HEK293 (cell line): ENCODE data around the gene SOCS1.

ENCODE experiments used
- CTCF ChIA-PET: fragments of 350-600 bp; formaldehyde crosslinking; extraction: SDS; loops from one replicate; lab custom pipeline; 2021; ENCODE audit warnings: antibody characterized with exemption; lab: Yijun Ruan, JAX
- POLR2A ChIA-PET: fragments of 300-600 bp; formaldehyde crosslinking; extraction: SDS; loops from one replicate; lab custom pipeline; 2020; ENCODE audit warnings: antibody characterized with exemption, inconsistent platforms; lab: Yijun Ruan, JAX
- H3K27ac ChIP-seq: fragments of 200-500 bp; sonication (Bioruptor generic); 2 replicates; pipeline ENCODE4 v1.5.1; 2014; ENCODE audit warnings: low read depth, low read length, control low read depth, inconsistent platforms; ENCODE audit errors: extremely low read depth
- H3K36me3 ChIP-seq, 2 experiments: fragments of 200-500 bp in 1 of 2; sonication (Bioruptor generic) in 1 of 2; 1 replicate in 1 of 2; 2 replicates in 1 of 2; pipeline ENCODE4 v1.5.1; 2014 to 2017; ENCODE audit warnings: inconsistent platforms in 2 of 2, low read length in 2 of 2; ENCODE audit not compliant: control insufficient read depth in 2 of 2, insufficient read depth in 1 of 2
- H3K4me1 ChIP-seq: fragments of 200-500 bp; sonication (Bioruptor generic); 2 replicates; pipeline ENCODE4 v1.5.1; 2014; ENCODE audit warnings: mild to moderate bottlenecking, low read length, inconsistent platforms; ENCODE audit not compliant: control insufficient read depth, insufficient read depth
- H3K4me3 ChIP-seq: 2 replicates; pipeline ENCODE4 v1.5.1; 2011; ENCODE audit warnings: low read depth, mild to moderate bottlenecking, control low read depth, low read length, moderate library complexity
- H3K9me3 ChIP-seq: fragments of 200-500 bp; sonication (Bioruptor generic); 2 replicates; pipeline ENCODE4 v1.5.1; 2014; ENCODE audit warnings: low read depth, low read length, inconsistent platforms; ENCODE audit not compliant: control insufficient read depth, insufficient read depth
- ATF2 ChIP-seq: fragments of 450-650 bp; formaldehyde crosslinking; IDR thresholded peaks from 2 replicates; pipeline ENCODE4 v1.5.1; 2016; ENCODE audit warnings: missing biosample characterization, missing genetic modification characterization, low read depth
- GLIS2 ChIP-seq: fragments of 450-650 bp; formaldehyde crosslinking; IDR thresholded peaks from 2 replicates; pipeline ENCODE4 v1.5.1; 2016; ENCODE audit warnings: missing biosample characterization, missing genetic modification characterization
- HOXC10 ChIP-seq: sonication (generic); formaldehyde crosslinking; IDR thresholded peaks from 2 replicates; pipeline ENCODE4 v1.8.1; 2023; ENCODE audit warnings: mild to moderate bottlenecking, missing genetic modification reagents
- KLF7 ChIP-seq: fragments of 450-650 bp; formaldehyde crosslinking; IDR thresholded peaks from 2 replicates; pipeline ENCODE4 v1.5.1; 2016; ENCODE audit warnings: missing biosample characterization, missing genetic modification characterization, borderline replicate concordance
- MZF1 ChIP-seq: fragments of 450-650 bp; formaldehyde crosslinking; IDR thresholded peaks from 2 replicates; pipeline ENCODE4 v1.5.1; 2017; ENCODE audit warnings: missing biosample characterization, missing genetic modification characterization, borderline replicate concordance
- TCF7L2 ChIP-seq: IDR thresholded peaks from 2 replicates; pipeline ENCODE4 v1.6.1; 2011; ENCODE audit warnings: low read depth, mild to moderate bottlenecking, inconsistent platforms, low read length, moderate library complexity, borderline replicate concordance
- WT1 ChIP-seq: fragments of 450-650 bp; formaldehyde crosslinking; IDR thresholded peaks from 2 replicates; pipeline ENCODE4 v1.5.1; 2016; ENCODE audit warnings: missing biosample characterization, missing genetic modification characterization
- ZFP69B ChIP-seq: fragments of 450-650 bp; formaldehyde crosslinking; IDR thresholded peaks from 2 replicates; pipeline ENCODE4 v1.5.1; 2016; ENCODE audit warnings: missing biosample characterization, missing genetic modification characterization
- ZNF132 ChIP-seq: fragments of 450-650 bp; formaldehyde crosslinking; IDR thresholded peaks from 2 replicates; pipeline ENCODE4 v1.5.1; 2017; ENCODE audit warnings: missing biosample characterization, missing genetic modification characterization, borderline replicate concordance
- ZNF175 ChIP-seq: fragments of 450-650 bp; formaldehyde crosslinking; IDR thresholded peaks from 2 replicates; pipeline ENCODE4 v1.5.1; 2016; ENCODE audit warnings: missing biosample characterization, missing genetic modification characterization
- ZNF19 ChIP-seq: fragments of 450-650 bp; formaldehyde crosslinking; IDR thresholded peaks from 2 replicates; pipeline ENCODE4; 2016; ENCODE audit warnings: missing biosample characterization, missing genetic modification characterization, low read depth
- ZNF202 ChIP-seq: fragments of 450-650 bp; formaldehyde crosslinking; IDR thresholded peaks from 2 replicates; pipeline ENCODE4 v1.5.1; 2016; ENCODE audit warnings: missing biosample characterization, missing genetic modification characterization, borderline replicate concordance
- ZNF26 ChIP-seq: fragments of 450-650 bp; formaldehyde crosslinking; IDR thresholded peaks from 2 replicates; pipeline ENCODE4 v1.5.1; 2016; ENCODE audit warnings: missing biosample characterization, missing genetic modification characterization
- ZNF274 ChIP-seq, 2 experiments: fragments of 200-500 bp in 1 of 2; fragments of 450-650 bp in 1 of 2; sonication (Bioruptor generic) in 1 of 2; formaldehyde crosslinking in 1 of 2; IDR thresholded peaks; 2 replicates each; pipeline versions ENCODE4 v1.5.1 to v1.6.1; 2014 to 2016; ENCODE audit warnings: borderline replicate concordance in 1 of 2, inconsistent platforms in 1 of 2, low read length in 1 of 2, missing biosample characterization in 1 of 2, missing genetic modification characterization in 1 of 2
- ZNF311 ChIP-seq: fragments of 450-650 bp; formaldehyde crosslinking; IDR thresholded peaks from 2 replicates; pipeline ENCODE4 v1.5.1; 2017; ENCODE audit warnings: missing biosample characterization, missing genetic modification characterization, borderline replicate concordance
- ZNF398 ChIP-seq: fragments of 450-650 bp; formaldehyde crosslinking; IDR thresholded peaks from 2 replicates; pipeline ENCODE4 v1.5.1; 2017; ENCODE audit warnings: missing biosample characterization, missing genetic modification characterization
- ZNF433 ChIP-seq: fragments of 450-650 bp; formaldehyde crosslinking; IDR thresholded peaks from 2 replicates; pipeline ENCODE4 v1.5.1; 2016; ENCODE audit warnings: missing biosample characterization, missing genetic modification characterization, low read depth
- ZNF529 ChIP-seq: fragments of 450-650 bp; formaldehyde crosslinking; IDR thresholded peaks from 2 replicates; pipeline ENCODE4 v1.5.1; 2017; ENCODE audit warnings: missing genetic modification characterization, missing biosample characterization; ENCODE audit not compliant: insufficient replicate concordance
- ZNF585B ChIP-seq: fragments of 450-650 bp; formaldehyde crosslinking; IDR thresholded peaks from 2 replicates; pipeline ENCODE4 v1.5.1; 2016; ENCODE audit warnings: missing biosample characterization, missing genetic modification characterization
- ZNF596 ChIP-seq: fragments of 450-650 bp; IDR thresholded peaks from 2 replicates; pipeline ENCODE4 v1.5.0; 2018; ENCODE audit warnings: missing biosample characterization, mild to moderate bottlenecking, missing genetic modification characterization, moderate library complexity
- ZNF623 ChIP-seq: fragments of 450-650 bp; formaldehyde crosslinking; IDR thresholded peaks from 2 replicates; pipeline ENCODE4 v1.5.1; 2016; ENCODE audit warnings: missing biosample characterization, missing genetic modification characterization
- ZNF624 ChIP-seq: fragments of 450-650 bp; formaldehyde crosslinking; IDR thresholded peaks from 2 replicates; pipeline ENCODE4 v1.5.1; 2017; ENCODE audit warnings: missing biosample characterization, missing genetic modification characterization
- ZNF677 ChIP-seq: fragments of 450-650 bp; IDR thresholded peaks from 2 replicates; pipeline ENCODE4 v1.5.0; 2018; ENCODE audit warnings: missing biosample characterization, mild to moderate bottlenecking, missing genetic modification characterization, moderate library complexity
- ZNF692 ChIP-seq: fragments of 450-650 bp; formaldehyde crosslinking; IDR thresholded peaks from 2 replicates; pipeline ENCODE4 v1.5.1; 2016; ENCODE audit warnings: missing biosample characterization, missing genetic modification characterization
- ZNF747 ChIP-seq: fragments of 450-650 bp; formaldehyde crosslinking; IDR thresholded peaks from 2 replicates; pipeline ENCODE4 v1.5.1; 2016; ENCODE audit warnings: missing biosample characterization, missing genetic modification characterization
- ZNF792 ChIP-seq: fragments of 450-650 bp; formaldehyde crosslinking; IDR thresholded peaks from 2 replicates; pipeline ENCODE4 v1.5.1; 2016; ENCODE audit warnings: missing biosample characterization, missing genetic modification characterization
- ZNF837 ChIP-seq: fragments of 450-650 bp; formaldehyde crosslinking; IDR thresholded peaks from 2 replicates; pipeline ENCODE4 v1.5.1; 2016; ENCODE audit warnings: missing biosample characterization, missing genetic modification characterization

The SOCS1 gene

DNA sequence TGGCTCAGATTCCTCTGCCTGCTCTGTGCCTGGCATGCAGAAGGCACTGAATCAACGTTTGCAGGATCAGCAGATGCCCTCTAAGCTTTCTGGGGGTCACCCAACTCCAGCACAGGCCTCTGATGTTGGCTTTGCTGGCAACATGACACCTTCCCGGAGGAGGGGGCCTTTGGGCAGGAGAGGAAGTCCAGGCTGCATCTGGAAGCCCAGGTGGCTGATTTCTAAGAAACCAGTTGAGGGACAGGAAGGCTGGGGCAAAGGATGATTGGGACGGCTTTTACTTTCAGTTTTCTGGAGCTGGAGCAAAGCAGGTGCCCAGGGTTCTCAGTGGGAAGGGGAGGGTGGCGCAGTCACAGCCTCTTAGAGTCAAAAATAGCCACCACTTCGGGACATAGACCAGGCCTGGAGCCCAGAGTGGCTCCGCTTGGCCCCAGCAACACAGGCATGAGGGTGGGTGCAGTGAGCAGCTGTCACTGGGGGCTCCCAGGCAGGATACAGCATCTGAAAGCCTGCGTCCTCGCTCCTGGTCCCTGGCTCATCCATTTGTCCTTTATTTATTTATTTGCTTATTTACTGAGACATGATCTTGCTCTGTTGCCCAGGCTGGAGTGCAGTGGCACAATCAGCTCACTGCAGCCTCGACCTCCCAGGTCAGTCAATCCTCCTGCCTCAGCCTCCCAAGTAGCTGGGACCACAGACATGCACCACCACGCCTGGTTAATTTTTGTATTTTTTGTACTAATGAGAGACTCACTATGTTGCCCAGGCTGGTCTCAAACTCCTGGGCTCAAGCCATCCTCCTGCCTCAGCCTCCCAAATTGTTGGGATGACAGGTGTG lies 15.1 kb downstream of the SOCS1 start:
- no peaks in the 10 kb centered on the region for H3K4me1 ChIP-seq
- H3K27ac ChIP-seq: no peak overlapping the region
- H3K4me3 ChIP-seq: no peak overlapping the region
- no peaks in the 10 kb centered on the region for H3K36me3 ChIP-seq
- no peaks in the 10 kb centered on the region for H3K9me3 ChIP-seq
- TF ChIP-seq ZNF19 (tag by site-specific recombination) (no peak), WT1 (tag by site-specific recombination) (no peak), KLF7 (no peak), ZNF596 (tag by site-specific recombination) (no peak), ZNF433 (tag by site-specific recombination) (no peak), ZNF692 (no peak), ZNF202 (tag by site-specific recombination) (no peak), ZNF623 (tag by site-specific recombination) (no peak), GLIS2 (tag by site-specific recombination) (no peak), ZNF311 (no peak), TCF7L2 (no peak), ZNF585B (tag by site-specific recombination) (no peak)
- POLR2A ChIA-PET: no interaction called here
- CTCF ChIA-PET: interaction anchor here (0.6 kb wide), 2 partner anchors 210 to 475 kb away, joined by 4 read pairs; no protein-coding TSS in a partner anchor

DNA sequence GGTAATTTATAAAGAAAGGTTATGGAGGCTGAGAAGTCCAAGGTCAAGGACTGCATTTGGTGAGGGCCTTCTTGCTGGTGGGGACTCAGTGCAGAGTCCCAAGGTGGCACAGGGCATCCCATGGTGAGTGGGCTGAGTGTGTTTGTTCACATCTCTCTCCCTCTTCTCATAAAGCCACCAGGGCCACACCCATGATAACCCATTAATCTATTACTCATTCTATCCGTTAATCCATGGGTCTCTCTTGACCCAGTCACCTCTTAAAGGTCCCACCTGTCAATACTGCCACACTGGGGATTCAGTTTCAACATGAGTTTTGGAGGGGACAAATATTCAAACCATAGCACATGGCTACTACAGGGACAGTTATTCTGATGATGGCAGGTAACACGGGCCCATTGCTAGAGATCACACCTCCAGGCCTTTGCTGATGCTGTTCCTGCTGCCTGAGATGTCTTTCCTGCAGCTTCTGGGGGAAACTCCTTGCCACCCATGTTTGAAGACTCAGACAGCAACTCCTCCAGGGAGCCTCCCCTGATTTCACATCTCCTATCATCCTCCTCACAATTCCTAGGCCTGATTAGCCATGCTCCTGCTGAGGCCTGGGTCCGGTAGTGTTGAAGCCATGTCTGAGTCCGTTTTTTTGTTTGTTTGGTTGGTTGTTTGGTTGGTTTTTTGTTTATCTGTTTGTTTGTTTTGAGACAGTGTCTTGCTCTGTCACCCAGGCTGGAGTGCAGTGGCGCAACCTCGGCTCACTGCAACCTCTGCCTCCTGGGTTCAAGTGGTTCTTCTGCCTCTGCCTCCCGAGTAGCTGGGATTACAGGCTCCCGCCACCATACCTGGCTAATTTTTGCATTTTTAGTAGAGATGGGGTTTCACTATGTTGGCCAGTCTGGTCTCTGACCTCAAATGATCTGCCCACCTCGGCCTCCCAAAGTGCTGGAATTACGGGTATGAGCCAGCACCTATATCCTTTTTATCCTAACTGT lies 16.1 kb downstream of the SOCS1 start:
- H3K36me3 ChIP-seq: no peaks in the 10 kb centered on the region
- no peak overlapping the region for H3K27ac ChIP-seq
- POLR2A ChIA-PET: interaction anchor here (0.7 kb wide), 1 partner anchor 150 kb away, joined by 4 read pairs; no protein-coding TSS in a partner anchor
- H3K4me3 ChIP-seq: no peak overlapping the region
- H3K9me3 ChIP-seq: no peaks in the 10 kb centered on the region
- CTCF ChIA-PET: no interaction called here
- no peaks in the 10 kb centered on the region for H3K4me1 ChIP-seq
- TF ChIP-seq ZFP69B (no peak), MZF1 (no peak), ZNF792 (tag by site-specific recombination) (no peak), ZNF26 (tag by site-specific recombination) (no peak), HOXC10 (CRISPR knock-in tag) (no peak), ZNF747 (tag by site-specific recombination) (no peak), ZNF274 (IDR thresholded peaks at IDR 0.05; ENCODE audit: low read length) (no peak), ZNF274 (tag by site-specific recombination; IDR thresholded peaks at IDR 0.05; ENCODE audit: borderline replicate concordance) (no peak), ZNF398 (tag by site-specific recombination) (no peak), ZNF529 (no peak), ZNF837 (tag by site-specific recombination) (no peak), ATF2 (tag by site-specific recombination) (no peak), ZNF677 (tag by site-specific recombination) (no peak), ZNF175 (tag by site-specific recombination) (no peak), KLF7 (no peak), ZNF624 (tag by site-specific recombination) (no peak), ZNF132 (tag by site-specific recombination) (no peak)
